ENCODE measurements around the gene ANP32E. TPM values are rescaled to one million over a fixed set of nuclear protein-coding genes. Genes with fewer than 3 reads are reported as not detected.

Gene ANP32E
- polyA plus RNA-seq (ENCODE audit: insufficient read depth in 1 of 5, insufficient read length in 5 of 5, low replicate concordance in 1 of 5) = 100 to 1,000 TPM in 2 of 5 donors, 10 to 100 TPM in 3; 65.8 to 120 (median 91.4) TPM
- long read RNA-seq, donor 1, transcript ANP32E-208 (7 exons, 3,451 nt) = major isoform, 31 of 209 reads
- long read RNA-seq, donor 1, partial matches to known transcripts = 178 of 209 reads
- long read RNA-seq, donor 1, other reads (novel, unspliced or antisense) = 0 of 209 reads
- long read RNA-seq, donor 2, transcript ANP32E-208 (7 exons, 3,451 nt) = major isoform, 22 of 252 reads
- long read RNA-seq, donor 2, partial matches to known transcripts = 117 of 252 reads
- long read RNA-seq, donor 2, other reads (novel, unspliced or antisense) = 112 of 252 reads
- long read RNA-seq, donor 3, transcript ANP32E-208 (7 exons, 3,451 nt) = major isoform, 16 of 23 reads
- long read RNA-seq, donor 3, partial matches to known transcripts = 5 of 23 reads
- long read RNA-seq, donor 3, other reads (novel, unspliced or antisense) = 0 of 23 reads
- long read RNA-seq, donor 4, transcript ANP32E-208 (7 exons, 3,451 nt) = major isoform, 21 of 99 reads
- long read RNA-seq, donor 4, partial matches to known transcripts = 78 of 99 reads
- long read RNA-seq, donor 4, other reads (novel, unspliced or antisense) = 0 of 99 reads
- long read RNA-seq, donor 5, transcript ANP32E-208 (7 exons, 3,451 nt) = major isoform, 22 of 106 reads
- long read RNA-seq, donor 5, partial matches to known transcripts = 84 of 106 reads
- long read RNA-seq, donor 5, other reads (novel, unspliced or antisense) = 0 of 106 reads
- long read RNA-seq, donor 6, transcript ANP32E-208 (7 exons, 3,451 nt) = major isoform, 19 of 607 reads
- long read RNA-seq, donor 6, partial matches to known transcripts = 417 of 607 reads
- long read RNA-seq, donor 6, other reads (novel, unspliced or antisense) = 171 of 607 reads
- long read RNA-seq, donor 7, transcript ANP32E-208 (7 exons, 3,451 nt) = major isoform, 29 of 76 reads
- long read RNA-seq, donor 7, partial matches to known transcripts = 46 of 76 reads
- long read RNA-seq, donor 7, other reads (novel, unspliced or antisense) = 0 of 76 reads
- long read RNA-seq, donor 8, transcript ANP32E-208 (7 exons, 3,451 nt) = major isoform, 8 of 215 reads
- long read RNA-seq, donor 8, partial matches to known transcripts = 207 of 215 reads
- long read RNA-seq, donor 8, other reads (novel, unspliced or antisense) = 0 of 215 reads

GRCh38 chr1:150235852-150236613, at the start of gene ANP32E:
Gene ANP32E, minus strand, starts transcription at chr1:150236112. Its CDS starts 326 bp downstream, at chr1:150235786.
- DNase-seq = peak; percentile 97 to 98

- DNase-seq = no peak
Measured at GRCh38 chr1:150283260-150283659, 47.3 kb upstream of the ANP32E start.

- DNase-seq = no peak
Measured at GRCh38 chr1:150282558-150282958, 46.6 kb upstream of the ANP32E start.

GRCh38 chr1:150281758-150282557, 46.0 kb upstream of the ANP32E start, which contains the start of gene CIART:
Gene CIART, plus strand, starts transcription at chr1:150282554. Its CDS starts 714 bp downstream, at chr1:150283268.
- DNase-seq = peak; percentile 90 to 91

GRCh38 chr1:150281221-150281757, 45.4 kb upstream of the ANP32E start:
- peak; percentile 58 to 66 for DNase-seq

GRCh38 chr1:150280138-150280707, 44.3 kb upstream of the ANP32E start:
- no peak for DNase-seq

GRCh38 chr1:150273311-150273710, 37.4 kb upstream of the ANP32E start:
- no peak for DNase-seq

GRCh38 chr1:150271291-150271959, 35.5 kb upstream of the ANP32E start:
- DNase-seq = no peak

GRCh38 chr1:150269451-150269850, 33.5 kb upstream of the ANP32E start:
- DNase-seq = no peak

GRCh38 chr1:150268705-150269403, 32.9 kb upstream of the ANP32E start, which contains the start of gene APH1A:
Gene APH1A, minus strand, starts transcription at chr1:150269016. Its CDS starts 206 bp downstream, at chr1:150268810.
- peak; percentile 94 to 95 for DNase-seq

GRCh38 chr1:150268340-150268704, 32.4 kb upstream of the ANP32E start:
- no peak for DNase-seq

GRCh38 chr1:150267896-150268295, 32.0 kb upstream of the ANP32E start:
- DNase-seq = no peak

- no peak for DNase-seq
Measured at GRCh38 chr1:150263549-150263948, 27.6 kb upstream of the ANP32E start.

- DNase-seq = no peak
Measured at GRCh38 chr1:150262388-150263320, 26.7 kb upstream of the ANP32E start.

GRCh38 chr1:150261367-150261766, 25.5 kb upstream of the ANP32E start:
- DNase-seq = no peak

- DNase-seq = peak; percentile 56 to 67
Measured at GRCh38 chr1:150259758-150260669, 24.1 kb upstream of the ANP32E start.

All from right lung (tissue), 10 donors.